Progenitor cell of endocrine pancreas (in vitro differentiated cells): ENCODE results near the gene NT5DC1. TPM values are rescaled to one million over a fixed set of nuclear protein-coding genes. Genes with fewer than 3 reads are reported as not detected.
A peak's percentile ranks its signal among the peaks of the same experiment; 100 is the strongest.

ENCODE experiments used
- DNase-seq: peaks from one replicate; pipeline ENCODE4 v3.0.0; 2021; ENCODE audit warnings: low spot score; ENCODE audit not compliant: unreplicated experiment
- H3K27ac Mint-ChIP-seq: 2 replicates; pipeline ENCODE4 v1.8.0; 2021; ENCODE audit warnings: mild to moderate bottlenecking, moderate library complexity, mixed read lengths
- H3K27me3 Mint-ChIP-seq: 2 replicates; pipeline ENCODE4 v1.8.0; 2021; ENCODE audit warnings: mixed read lengths
- H3K36me3 Mint-ChIP-seq: 2 replicates; pipeline ENCODE4 v1.8.0; 2022; ENCODE audit warnings: mixed read lengths; ENCODE audit not compliant: insufficient read depth
- H3K4me1 Mint-ChIP-seq: 2 replicates; pipeline ENCODE4 v1.8.0; 2021; ENCODE audit warnings: low read depth, mixed read lengths
- H3K4me3 Mint-ChIP-seq: 2 replicates; pipeline ENCODE4 v1.8.0; 2021; ENCODE audit warnings: low read depth, mild to moderate bottlenecking, moderate library complexity, mixed read lengths
- H3K9me3 Mint-ChIP-seq: 2 replicates; pipeline ENCODE4 v1.8.0; 2021; ENCODE audit warnings: low read depth, mixed read lengths
- total RNA-seq: library from RNA; stranded (reverse); gene quantifications from 2 replicates; pipeline ENCODE4 v1.2.1, GENCODE V29; 2021
- TF ChIP-seq, protein P1 (sequence below): fragments of 200-600 bp; sonication (generic); IDR thresholded peaks from one replicate; pipeline ENCODE4 v1.5.0; 2021; ENCODE audit warnings: antibody characterized with exemption, mild to moderate bottlenecking; ENCODE audit not compliant: unreplicated experiment

Gene NT5DC1
- total RNA-seq, 1 donor from 2014 or later, result 54.9 TPM

DNA sequence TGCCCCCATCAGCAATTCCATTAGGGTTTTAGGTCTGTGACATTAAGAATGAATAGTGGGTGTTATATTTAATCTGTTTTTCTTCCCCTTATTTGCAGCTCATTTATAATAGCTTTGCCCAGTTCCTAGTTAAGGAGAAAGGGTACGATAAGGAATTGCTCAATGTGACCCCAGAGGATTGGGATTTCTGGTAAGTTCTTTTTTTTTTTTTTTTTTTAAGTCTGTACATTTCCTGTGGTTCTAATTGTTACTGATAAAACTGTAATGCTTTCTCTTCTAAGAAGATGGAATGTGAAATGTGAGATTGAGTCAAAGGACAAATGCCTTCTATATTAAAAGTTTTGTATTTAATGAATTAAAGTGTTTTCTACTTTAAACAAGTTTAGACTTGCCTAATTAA, 5.5 kb downstream of the NT5DC1 start:
- Mint-ChIP-seq H3K27me3 (no peaks in the 10 kb centered on the region), H3K4me3 (no peak overlapping the region), H3K9me3 (no peaks in the 10 kb centered on the region), H3K4me1 (peaks cover 61% of the 10 kb centered on the region), H3K27ac (peak overlapping the region; percentile 38), H3K36me3 (peaks cover 17% of the 10 kb centered on the region)
- TF ChIP-seq, protein P1, sequence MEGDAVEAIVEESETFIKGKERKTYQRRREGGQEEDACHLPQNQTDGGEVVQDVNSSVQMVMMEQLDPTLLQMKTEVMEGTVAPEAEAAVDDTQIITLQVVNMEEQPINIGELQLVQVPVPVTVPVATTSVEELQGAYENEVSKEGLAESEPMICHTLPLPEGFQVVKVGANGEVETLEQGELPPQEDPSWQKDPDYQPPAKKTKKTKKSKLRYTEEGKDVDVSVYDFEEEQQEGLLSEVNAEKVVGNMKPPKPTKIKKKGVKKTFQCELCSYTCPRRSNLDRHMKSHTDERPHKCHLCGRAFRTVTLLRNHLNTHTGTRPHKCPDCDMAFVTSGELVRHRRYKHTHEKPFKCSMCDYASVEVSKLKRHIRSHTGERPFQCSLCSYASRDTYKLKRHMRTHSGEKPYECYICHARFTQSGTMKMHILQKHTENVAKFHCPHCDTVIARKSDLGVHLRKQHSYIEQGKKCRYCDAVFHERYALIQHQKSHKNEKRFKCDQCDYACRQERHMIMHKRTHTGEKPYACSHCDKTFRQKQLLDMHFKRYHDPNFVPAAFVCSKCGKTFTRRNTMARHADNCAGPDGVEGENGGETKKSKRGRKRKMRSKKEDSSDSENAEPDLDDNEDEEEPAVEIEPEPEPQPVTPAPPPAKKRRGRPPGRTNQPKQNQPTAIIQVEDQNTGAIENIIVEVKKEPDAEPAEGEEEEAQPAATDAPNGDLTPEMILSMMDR, result no peak
- no peak for DNase-seq

DNA sequence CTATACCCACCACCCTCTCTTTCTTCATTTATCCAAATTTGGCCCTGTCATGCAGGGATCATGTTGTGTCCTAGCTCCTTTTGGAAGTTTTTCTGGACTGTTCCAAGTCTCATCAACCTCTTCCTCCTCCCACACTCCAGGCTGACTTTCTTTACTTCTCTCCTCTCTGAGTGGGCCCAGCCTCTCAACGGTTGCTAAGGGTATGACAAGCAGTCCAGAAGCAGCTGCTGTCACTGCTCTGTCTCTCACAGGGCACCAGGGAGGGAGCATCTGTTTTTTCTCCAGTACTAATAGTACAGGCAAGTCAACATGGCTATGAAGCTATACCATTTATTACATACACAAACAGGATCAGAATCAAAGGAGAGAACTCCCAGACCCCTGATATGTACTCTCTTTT, 8.2 kb downstream of the NT5DC1 start:
- peaks cover 47% of the 10 kb centered on the region for H3K4me1 Mint-ChIP-seq
- no peak overlapping the region for H3K4me3 Mint-ChIP-seq
- H3K36me3 Mint-ChIP-seq, result peaks cover 30% of the 10 kb centered on the region
- TF ChIP-seq, protein P1, result no peak
- no peak overlapping the region for H3K27ac Mint-ChIP-seq
- H3K27me3 Mint-ChIP-seq, result no peaks in the 10 kb centered on the region
- DNase-seq, result no peak
- no peaks in the 10 kb centered on the region for H3K9me3 Mint-ChIP-seq

DNA sequence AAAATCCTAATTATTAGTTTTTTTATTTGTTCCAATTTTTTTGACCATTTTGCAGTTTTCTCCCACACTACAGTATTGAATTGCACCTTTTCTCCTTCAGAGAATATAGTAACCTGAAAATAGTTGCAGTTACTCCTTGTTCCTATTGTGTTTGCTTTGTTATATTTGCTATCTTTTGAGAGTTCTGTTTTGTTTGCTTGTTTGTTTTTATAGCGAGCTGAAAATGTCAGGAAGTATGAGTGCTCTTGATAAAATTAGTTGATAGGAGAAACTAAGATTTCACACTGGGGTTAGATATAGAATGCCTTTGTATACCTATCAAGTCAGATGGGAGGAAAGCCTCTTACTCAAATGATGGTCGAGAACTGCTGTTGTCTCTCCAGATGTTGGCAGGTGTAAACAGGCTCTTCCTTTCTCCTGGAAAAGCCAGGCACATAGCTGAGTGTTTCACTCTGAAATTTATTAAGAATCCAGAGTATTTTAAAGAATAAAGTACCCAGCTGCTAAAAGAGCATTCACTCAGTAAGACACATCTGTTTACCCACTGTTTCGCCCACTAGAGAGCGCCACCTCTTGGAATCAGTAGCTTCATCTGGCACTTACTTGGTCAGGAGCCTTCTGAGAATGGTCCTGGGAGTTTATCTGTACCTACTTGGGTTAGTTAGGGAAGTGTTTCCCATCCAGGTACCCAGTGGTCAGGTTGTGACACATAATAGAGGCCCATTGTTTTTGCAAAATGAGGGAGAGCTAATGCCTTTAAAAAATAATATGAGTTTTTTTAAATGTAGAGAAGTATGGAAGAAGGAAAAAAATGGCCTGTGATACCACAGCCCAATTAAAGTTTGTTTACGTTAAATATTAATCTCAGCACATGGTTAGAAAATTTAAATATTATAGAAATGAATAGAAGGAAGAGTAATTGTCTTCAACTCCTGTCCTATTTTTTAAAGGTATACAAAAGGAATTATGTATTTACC, 11.2 kb downstream of the NT5DC1 start:
- peaks cover 22% of the 10 kb centered on the region for H3K4me1 Mint-ChIP-seq
- no peak for DNase-seq
- no peaks in the 10 kb centered on the region for H3K9me3 Mint-ChIP-seq

DNA sequence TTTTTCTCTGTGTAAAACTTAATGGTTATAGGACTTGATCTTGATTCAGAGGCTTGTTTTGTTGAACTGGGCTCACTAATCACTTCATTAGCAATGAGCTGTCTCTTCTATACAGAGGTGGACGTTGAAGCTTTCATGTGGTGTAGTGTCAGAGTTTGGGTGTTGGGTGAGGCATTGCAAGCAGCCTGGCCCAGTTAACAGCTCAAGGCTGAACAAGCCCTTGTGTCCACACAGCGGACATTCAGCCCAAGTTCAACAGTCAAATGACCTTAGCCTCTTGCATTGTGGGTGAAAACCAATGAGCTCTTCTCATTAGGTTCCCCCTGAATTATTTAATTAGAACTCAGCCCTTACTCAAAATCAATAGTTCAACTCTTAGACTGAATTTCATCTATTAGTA, 12.7 kb downstream of the NT5DC1 start:
- no peaks in the 10 kb centered on the region for H3K27me3 Mint-ChIP-seq
- H3K9me3 Mint-ChIP-seq, result no peaks in the 10 kb centered on the region
- H3K36me3 Mint-ChIP-seq, result peaks cover 33% of the 10 kb centered on the region
- peaks cover 15% of the 10 kb centered on the region for H3K4me1 Mint-ChIP-seq
- H3K27ac Mint-ChIP-seq, result no peak overlapping the region
- no peak for DNase-seq
- TF ChIP-seq, protein P1, result no peak
- H3K4me3 Mint-ChIP-seq, result no peak overlapping the region

More for the DNA sequence above, 11.2 kb downstream of the NT5DC1 start:
- Mint-ChIP-seq H3K36me3 (peaks cover 33% of the 10 kb centered on the region), H3K4me3 (no peak overlapping the region), H3K27me3 (no peaks in the 10 kb centered on the region), H3K27ac (peak overlapping the region; percentile 34)
- TF ChIP-seq, protein P1, result peak; percentile 59

DNA sequence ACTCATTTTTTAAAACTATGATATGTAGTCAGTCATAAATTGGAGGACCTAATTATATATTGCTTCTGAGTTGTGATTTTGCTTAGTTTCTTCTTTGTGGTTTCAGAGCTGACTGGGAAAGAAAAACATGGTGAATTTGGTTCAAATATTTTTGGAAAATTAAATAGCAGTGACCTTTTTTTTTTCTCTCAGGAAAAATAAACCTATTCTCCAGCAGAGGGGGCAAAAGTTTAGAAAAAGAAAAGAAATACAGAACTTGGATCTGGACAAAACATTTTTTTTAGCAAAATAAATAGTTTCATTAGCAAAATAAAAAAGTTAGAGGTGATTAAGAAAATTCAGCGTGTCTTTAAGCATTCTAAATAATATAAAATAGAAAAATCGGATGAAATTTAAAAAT, 15.1 kb downstream of the NT5DC1 start:
- no peak overlapping the region for H3K27ac Mint-ChIP-seq
- no peaks in the 10 kb centered on the region for H3K27me3 Mint-ChIP-seq
- no peak for DNase-seq
- H3K4me3 Mint-ChIP-seq, result no peak overlapping the region
- H3K4me1 Mint-ChIP-seq, result peaks cover 7% of the 10 kb centered on the region
- TF ChIP-seq, protein P1, result peak; percentile 58
- H3K36me3 Mint-ChIP-seq, result peaks cover 21% of the 10 kb centered on the region
- no peaks in the 10 kb centered on the region for H3K9me3 Mint-ChIP-seq
